Hepatocyte (in vitro differentiated cells): ENCODE results near the gene APBA3.

Experiments used
- EZH2 ChIP-seq: fragments of 200-600 bp; sonication (generic); IDR thresholded peaks from 2 replicates; pipeline ENCODE4 v1.6.1; 2016; ENCODE audit warnings: antibody characterized with exemption, mild to moderate bottlenecking, borderline replicate concordance
- EZH2phosphoT487 ChIP-seq: fragments of 200-600 bp; sonication (generic); IDR thresholded peaks from one replicate; pipeline ENCODE4 v1.6.1; 2018; ENCODE audit warnings: antibody characterized with exemption, mild to moderate bottlenecking, low read depth, moderate library complexity; ENCODE audit not compliant: unreplicated experiment, severe bottlenecking
- TF ChIP-seq, protein P1 (sequence below): fragments of 200-600 bp; sonication (generic); IDR thresholded peaks from 2 replicates; pipeline ENCODE4 v1.5.1; 2016; ENCODE audit warnings: antibody characterized with exemption, mild to moderate bottlenecking; ENCODE audit not compliant: poor library complexity

DNA sequence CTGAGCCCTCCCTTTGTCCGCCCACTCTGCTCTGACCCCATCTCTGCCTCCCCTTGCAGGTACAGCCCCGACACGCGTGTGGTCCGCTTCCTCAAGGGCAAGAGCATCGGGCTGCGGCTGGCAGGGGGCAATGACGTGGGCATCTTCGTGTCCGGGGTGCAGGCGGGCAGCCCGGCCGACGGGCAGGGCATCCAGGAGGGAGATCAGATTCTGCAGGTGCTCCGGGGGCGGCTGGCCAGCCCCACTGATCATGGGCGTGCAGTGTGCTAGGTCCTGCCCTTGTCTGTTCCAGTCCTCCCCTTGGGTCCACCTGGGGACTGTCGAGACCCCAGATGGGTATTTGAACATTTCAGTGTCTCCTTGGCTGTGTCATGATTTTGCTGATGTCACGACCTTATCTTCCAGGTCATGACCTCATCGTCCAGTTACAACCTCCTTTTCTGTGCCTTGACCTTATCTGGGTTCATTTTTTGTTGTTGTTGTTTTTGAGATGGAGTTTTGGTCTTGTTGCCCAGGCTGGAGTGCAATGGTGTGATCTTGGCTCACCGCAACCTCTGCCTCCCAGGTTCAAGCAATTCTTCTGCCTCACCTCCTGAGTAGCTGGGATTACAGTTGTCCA lies 25.3 kb downstream of the APBA3 start:
- TF ChIP-seq, protein P1, sequence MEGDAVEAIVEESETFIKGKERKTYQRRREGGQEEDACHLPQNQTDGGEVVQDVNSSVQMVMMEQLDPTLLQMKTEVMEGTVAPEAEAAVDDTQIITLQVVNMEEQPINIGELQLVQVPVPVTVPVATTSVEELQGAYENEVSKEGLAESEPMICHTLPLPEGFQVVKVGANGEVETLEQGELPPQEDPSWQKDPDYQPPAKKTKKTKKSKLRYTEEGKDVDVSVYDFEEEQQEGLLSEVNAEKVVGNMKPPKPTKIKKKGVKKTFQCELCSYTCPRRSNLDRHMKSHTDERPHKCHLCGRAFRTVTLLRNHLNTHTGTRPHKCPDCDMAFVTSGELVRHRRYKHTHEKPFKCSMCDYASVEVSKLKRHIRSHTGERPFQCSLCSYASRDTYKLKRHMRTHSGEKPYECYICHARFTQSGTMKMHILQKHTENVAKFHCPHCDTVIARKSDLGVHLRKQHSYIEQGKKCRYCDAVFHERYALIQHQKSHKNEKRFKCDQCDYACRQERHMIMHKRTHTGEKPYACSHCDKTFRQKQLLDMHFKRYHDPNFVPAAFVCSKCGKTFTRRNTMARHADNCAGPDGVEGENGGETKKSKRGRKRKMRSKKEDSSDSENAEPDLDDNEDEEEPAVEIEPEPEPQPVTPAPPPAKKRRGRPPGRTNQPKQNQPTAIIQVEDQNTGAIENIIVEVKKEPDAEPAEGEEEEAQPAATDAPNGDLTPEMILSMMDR = no peak
- TF ChIP-seq EZH2 = no peak
- no peak for TF ChIP-seq EZH2phosphoT487
